Loucy (cell line): ENCODE data around the gene ANO7.

ENCODE experiments used
- EZH2phosphoT487 ChIP-seq: fragments of 200-600 bp; IDR thresholded peaks from 2 replicates; pipeline ENCODE4 v1.6.1; 2018; ENCODE audit warnings: antibody characterized with exemption, mild to moderate bottlenecking, moderate library complexity, borderline replicate concordance
- TF ChIP-seq, protein P1 (sequence below): fragments of 200-600 bp; sonication (generic); conservative IDR thresholded peaks from 2 replicates; pipeline ENCODE4 v1.5.1; 2014; ENCODE audit warnings: mild to moderate bottlenecking, antibody characterized with exemption, low read length

- TF ChIP-seq, protein P1, sequence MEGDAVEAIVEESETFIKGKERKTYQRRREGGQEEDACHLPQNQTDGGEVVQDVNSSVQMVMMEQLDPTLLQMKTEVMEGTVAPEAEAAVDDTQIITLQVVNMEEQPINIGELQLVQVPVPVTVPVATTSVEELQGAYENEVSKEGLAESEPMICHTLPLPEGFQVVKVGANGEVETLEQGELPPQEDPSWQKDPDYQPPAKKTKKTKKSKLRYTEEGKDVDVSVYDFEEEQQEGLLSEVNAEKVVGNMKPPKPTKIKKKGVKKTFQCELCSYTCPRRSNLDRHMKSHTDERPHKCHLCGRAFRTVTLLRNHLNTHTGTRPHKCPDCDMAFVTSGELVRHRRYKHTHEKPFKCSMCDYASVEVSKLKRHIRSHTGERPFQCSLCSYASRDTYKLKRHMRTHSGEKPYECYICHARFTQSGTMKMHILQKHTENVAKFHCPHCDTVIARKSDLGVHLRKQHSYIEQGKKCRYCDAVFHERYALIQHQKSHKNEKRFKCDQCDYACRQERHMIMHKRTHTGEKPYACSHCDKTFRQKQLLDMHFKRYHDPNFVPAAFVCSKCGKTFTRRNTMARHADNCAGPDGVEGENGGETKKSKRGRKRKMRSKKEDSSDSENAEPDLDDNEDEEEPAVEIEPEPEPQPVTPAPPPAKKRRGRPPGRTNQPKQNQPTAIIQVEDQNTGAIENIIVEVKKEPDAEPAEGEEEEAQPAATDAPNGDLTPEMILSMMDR: no peak
- TF ChIP-seq EZH2phosphoT487: no peak
Observed at GRCh38 chr2:241198381-241199279, 10.2 kb downstream of the ANO7 start.
